ENCODE results near the gene ARHGDIG. TPM values are rescaled to one million over a fixed set of nuclear protein-coding genes. Genes with fewer than 3 reads are reported as not detected.

The ARHGDIG gene
- total RNA-seq, 1 experiment from 2014 or later: 0.41 TPM

GRCh38 chr16:273547-274421 is 6.6 kb upstream of the ARHGDIG start:
- no peak overlapping the region for H3K27ac ChIP-seq (ENCODE audit: low read depth, low read length, poor library complexity, severe bottlenecking)
- TF ChIP-seq EZH2 (IDR thresholded peaks at IDR 0.05; ENCODE audit: borderline replicate concordance, low read depth, low read length, poor library complexity, severe bottlenecking): no peak
- no peak for TF ChIP-seq CTCF (conservative IDR thresholded peaks at IDR 0.05; ENCODE audit: low read depth, low read length)
- BruUV-seq (replicated peaks): no TSS peak
- no peak for DNase-seq (ENCODE audit: low spot score)
- no peaks in the 10 kb centered on the region for H3K9me3 ChIP-seq (ENCODE audit: low read depth, low read length, poor library complexity, severe bottlenecking)
- ChIA-PET POLR2A (ENCODE audit: low non-redundant PET) (no interaction called here), CTCF (no interaction called here)
- H3K27me3 ChIP-seq (replicated peaks; ENCODE audit: insufficient read depth, low read depth, low read length, poor library complexity): peaks cover 19% of the 10 kb centered on the region
- no peak overlapping the region for H3K4me3 ChIP-seq (ENCODE audit: low read depth, low read length, poor library complexity, severe bottlenecking)
- no peaks in the 10 kb centered on the region for H3K4me1 ChIP-seq (ENCODE audit: insufficient read depth, low read length, poor library complexity, severe bottlenecking)
- H3K36me3 ChIP-seq (ENCODE audit: insufficient read depth, low read length, poor library complexity, severe bottlenecking): no peaks in the 10 kb centered on the region
- intact Hi-C loops (cut with micrococcal nuclease; ENCODE audit: unreplicated experiment): no loop called here

GRCh38 chr16:275041-275641 is 5.2 kb upstream of the ARHGDIG start:
- TF ChIP-seq EZH2 (IDR thresholded peaks at IDR 0.05; ENCODE audit: borderline replicate concordance, low read depth, low read length, poor library complexity, severe bottlenecking) (peak; percentile 61), CTCF (conservative IDR thresholded peaks at IDR 0.05; ENCODE audit: low read depth, low read length) (no peak)
- BruUV-seq (replicated peaks): no TSS peak
- no peak for DNase-seq (ENCODE audit: low spot score)
- Histone ChIP-seq H3K36me3 (ENCODE audit: insufficient read depth, low read length, poor library complexity, severe bottlenecking) (no peaks in the 10 kb centered on the region), H3K9me3 (ENCODE audit: low read depth, low read length, poor library complexity, severe bottlenecking) (no peaks in the 10 kb centered on the region), H3K4me3 (ENCODE audit: low read depth, low read length, poor library complexity, severe bottlenecking) (peak overlapping the region; percentile 25), H3K4me1 (ENCODE audit: insufficient read depth, low read length, poor library complexity, severe bottlenecking) (no peaks in the 10 kb centered on the region), H3K27ac (ENCODE audit: low read depth, low read length, poor library complexity, severe bottlenecking) (no peak overlapping the region), H3K27me3 (replicated peaks; ENCODE audit: insufficient read depth, low read depth, low read length, poor library complexity) (peaks cover 23% of the 10 kb centered on the region)
- ChIA-PET CTCF (no interaction called here), POLR2A (ENCODE audit: low non-redundant PET) (no interaction called here)
- intact Hi-C loops (cut with micrococcal nuclease; ENCODE audit: unreplicated experiment): no loop called here

GRCh38 chr16:275786-276232 is 4.6 kb upstream of the ARHGDIG start, which contains the start of gene RGS11:
Gene RGS11 (minus strand): TSS chr16:275944. CDS start chr16:275911, 33 bp downstream.
- H3K4me3 ChIP-seq (ENCODE audit: low read depth, low read length, poor library complexity, severe bottlenecking): peak within 1 kb of the TSS; percentile 25
- H3K36me3 ChIP-seq (ENCODE audit: insufficient read depth, low read length, poor library complexity, severe bottlenecking): no peaks in the 10 kb centered on the region
- no TSS peak for BruUV-seq (replicated peaks)
- no peak for DNase-seq (ENCODE audit: low spot score)
- no peaks in the 10 kb centered on the region for H3K4me1 ChIP-seq (ENCODE audit: insufficient read depth, low read length, poor library complexity, severe bottlenecking)
- intact Hi-C loops (cut with micrococcal nuclease; ENCODE audit: unreplicated experiment): no loop called here
- H3K27me3 ChIP-seq (replicated peaks; ENCODE audit: insufficient read depth, low read depth, low read length, poor library complexity): peaks cover 25% of the 10 kb centered on the region
- CTCF ChIA-PET: no interaction called here
- POLR2A ChIA-PET (ENCODE audit: low non-redundant PET): no interaction called here
- no peak for TF ChIP-seq EZH2 (IDR thresholded peaks at IDR 0.05; ENCODE audit: borderline replicate concordance, low read depth, low read length, poor library complexity, severe bottlenecking)
- no peaks in the 10 kb centered on the region for H3K9me3 ChIP-seq (ENCODE audit: low read depth, low read length, poor library complexity, severe bottlenecking)
- no peak within 1 kb of the TSS for H3K27ac ChIP-seq (ENCODE audit: low read depth, low read length, poor library complexity, severe bottlenecking)

All from A673 (cell line).